Astrocyte (in vitro differentiated cells and primary cell): ENCODE results near the gene EOLA1. TPM values are rescaled to one million over a fixed set of nuclear protein-coding genes. Genes with fewer than 3 reads are reported as not detected.
A peak's percentile ranks its signal among the peaks of the same experiment; 100 is the strongest.
"Not testable (repeated sequence)": the region's sequence is repeated elsewhere in the genome, so short reads cannot be mapped to it uniquely, and the experiment has no call there.

ENCODE experiments used
- DNase-seq: peaks from one replicate; pipeline ENCODE4 v3.0.0-alpha.2; 2010; ENCODE audit warnings: low read depth
- FAIRE-seq: peaks from 2 replicates; lab custom pipeline; 2011; peaks lifted over from hg19 to GRCh38; lab: Jason Lieb, UNC
- H2AFZ ChIP-seq: 2 replicates; pipeline ENCODE4 v1.6.0; 2012; ENCODE audit warnings: low read depth, low read length, inconsistent platforms
- H3K27ac ChIP-seq: 2 replicates; pipeline ENCODE4 v1.5.1; 2011; ENCODE audit warnings: low read depth, low read length, inconsistent platforms
- H3K27me3 ChIP-seq: 2 replicates; pipeline ENCODE4 v1.6.0; 2011; ENCODE audit warnings: low read length, inconsistent platforms; ENCODE audit not compliant: insufficient read depth
- H3K36me3 ChIP-seq: 2 replicates; pipeline ENCODE4 v1.5.1; 2011; ENCODE audit warnings: low read length, inconsistent platforms; ENCODE audit not compliant: insufficient read depth
- H3K4me1 ChIP-seq: 2 replicates; pipeline ENCODE4 v1.5.1; 2011; ENCODE audit warnings: low read length, inconsistent platforms; ENCODE audit not compliant: insufficient read depth
- H3K4me2 ChIP-seq: 2 replicates; pipeline ENCODE4 v1.6.0; 2012; ENCODE audit warnings: low read length, inconsistent platforms
- H3K4me3 ChIP-seq: 2 replicates; pipeline ENCODE4 v1.5.1; 2011; ENCODE audit warnings: low read depth, mild to moderate bottlenecking, low read length, inconsistent platforms; ENCODE audit not compliant: insufficient read depth
- H3K79me2 ChIP-seq: 2 replicates; pipeline ENCODE4 v1.6.0; 2012; ENCODE audit warnings: mild to moderate bottlenecking, low read length, inconsistent platforms; ENCODE audit not compliant: insufficient read depth
- H3K9ac ChIP-seq: 2 replicates; pipeline ENCODE4 v1.6.0; 2012; ENCODE audit warnings: mild to moderate bottlenecking, low read length, inconsistent platforms
- H3K9me3 ChIP-seq: 2 replicates; pipeline ENCODE4 v1.5.1; 2012; ENCODE audit warnings: low read depth, mild to moderate bottlenecking, low read length, inconsistent platforms; ENCODE audit not compliant: insufficient read depth
- H4K20me1 ChIP-seq: 2 replicates; pipeline ENCODE4 v1.6.0; 2012; ENCODE audit warnings: low read length, inconsistent platforms; ENCODE audit not compliant: insufficient read depth
- H3K27ac Mint-ChIP-seq: one replicate; pipeline ENCODE4 v1.8.0; 2021; ENCODE audit warnings: mild to moderate bottlenecking, mixed read lengths; ENCODE audit not compliant: unreplicated experiment
- H3K27me3 Mint-ChIP-seq: one replicate; pipeline ENCODE4 v1.8.0; 2021; ENCODE audit warnings: low read depth, mixed read lengths; ENCODE audit not compliant: unreplicated experiment
- H3K36me3 Mint-ChIP-seq: one replicate; pipeline ENCODE4 v1.8.0; 2021; ENCODE audit warnings: low read depth, mixed read lengths; ENCODE audit not compliant: unreplicated experiment
- H3K4me1 Mint-ChIP-seq: one replicate; pipeline ENCODE4 v1.8.0; 2021; ENCODE audit warnings: low read depth, mixed read lengths; ENCODE audit not compliant: unreplicated experiment
- H3K4me3 Mint-ChIP-seq: one replicate; pipeline ENCODE4 v1.8.0; 2021; ENCODE audit warnings: mild to moderate bottlenecking, moderate library complexity, mixed read lengths; ENCODE audit not compliant: unreplicated experiment
- H3K9me3 Mint-ChIP-seq: one replicate; pipeline ENCODE4 v1.8.0; 2021; ENCODE audit warnings: mild to moderate bottlenecking, mixed read lengths; ENCODE audit not compliant: unreplicated experiment
- EZH2 ChIP-seq: IDR thresholded peaks from 2 replicates; pipeline ENCODE4 v1.6.1; 2012; ENCODE audit warnings: mild to moderate bottlenecking, low read length, inconsistent platforms; ENCODE audit not compliant: insufficient read depth
- total RNA-seq: library from RNA; stranded (reverse); gene quantifications from 2 replicates; pipeline ENCODE4 v1.2.1, GENCODE V29; 2021
- TF ChIP-seq, protein P1 (sequence below): IDR thresholded peaks from 2 replicates; pipeline ENCODE4 v1.5.1; 2011; ENCODE audit warnings: low read depth, mild to moderate bottlenecking, inconsistent platforms, low read length, moderate library complexity; ENCODE audit not compliant: insufficient read depth

The EOLA1 gene
- total RNA-seq, 1 donor from 2014 or later, result 13.6 TPM

DNA sequence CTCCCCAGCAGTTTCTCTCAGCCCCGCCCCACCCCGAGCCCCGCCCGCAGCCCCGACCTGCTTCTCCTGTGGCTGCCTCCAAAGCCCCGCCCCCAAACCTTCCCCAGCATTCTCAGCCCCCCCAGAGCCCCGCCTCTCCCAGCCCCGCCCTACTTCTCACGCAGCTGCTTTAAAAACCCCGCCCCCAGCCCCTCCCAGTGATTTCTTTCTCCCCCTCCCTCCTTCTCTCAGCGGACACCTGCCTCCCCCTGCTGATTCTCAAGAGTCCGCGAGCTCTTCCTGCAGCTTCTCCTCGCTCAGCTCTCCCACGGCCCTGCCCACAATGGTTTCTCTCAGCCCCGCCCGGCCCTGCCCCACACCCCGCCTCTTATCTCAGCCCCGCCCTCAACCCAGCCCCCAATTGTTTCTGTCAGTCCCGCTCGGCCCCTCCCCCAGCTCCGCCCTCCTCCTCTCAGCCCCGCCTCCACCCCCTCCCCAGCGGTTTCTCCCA, 636 bp upstream of the EOLA1 start:
- H3K27ac ChIP-seq, result peak overlapping the region; percentile 93
- no peaks in the 10 kb centered on the region for H3K9me3 ChIP-seq
- H3K79me2 ChIP-seq, result no peaks in the 10 kb centered on the region
- H2AFZ ChIP-seq, result no peak overlapping the region
- no peak for FAIRE-seq
- H3K36me3 Mint-ChIP-seq, result peaks cover 2% of the 10 kb centered on the region
- no peaks in the 10 kb centered on the region for H3K4me1 ChIP-seq
- no peaks in the 10 kb centered on the region for H3K27me3 Mint-ChIP-seq
- peak overlapping the region; percentile 75 for H3K4me3 ChIP-seq
- no peaks in the 10 kb centered on the region for H3K36me3 ChIP-seq
- TF ChIP-seq, protein P1, sequence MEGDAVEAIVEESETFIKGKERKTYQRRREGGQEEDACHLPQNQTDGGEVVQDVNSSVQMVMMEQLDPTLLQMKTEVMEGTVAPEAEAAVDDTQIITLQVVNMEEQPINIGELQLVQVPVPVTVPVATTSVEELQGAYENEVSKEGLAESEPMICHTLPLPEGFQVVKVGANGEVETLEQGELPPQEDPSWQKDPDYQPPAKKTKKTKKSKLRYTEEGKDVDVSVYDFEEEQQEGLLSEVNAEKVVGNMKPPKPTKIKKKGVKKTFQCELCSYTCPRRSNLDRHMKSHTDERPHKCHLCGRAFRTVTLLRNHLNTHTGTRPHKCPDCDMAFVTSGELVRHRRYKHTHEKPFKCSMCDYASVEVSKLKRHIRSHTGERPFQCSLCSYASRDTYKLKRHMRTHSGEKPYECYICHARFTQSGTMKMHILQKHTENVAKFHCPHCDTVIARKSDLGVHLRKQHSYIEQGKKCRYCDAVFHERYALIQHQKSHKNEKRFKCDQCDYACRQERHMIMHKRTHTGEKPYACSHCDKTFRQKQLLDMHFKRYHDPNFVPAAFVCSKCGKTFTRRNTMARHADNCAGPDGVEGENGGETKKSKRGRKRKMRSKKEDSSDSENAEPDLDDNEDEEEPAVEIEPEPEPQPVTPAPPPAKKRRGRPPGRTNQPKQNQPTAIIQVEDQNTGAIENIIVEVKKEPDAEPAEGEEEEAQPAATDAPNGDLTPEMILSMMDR, result no peak
- no peak for TF ChIP-seq EZH2
- peak overlapping the region; percentile 88 for H3K4me3 Mint-ChIP-seq
- H3K27me3 ChIP-seq, result no peaks in the 10 kb centered on the region
- H4K20me1 ChIP-seq, result no peaks in the 10 kb centered on the region
- peak overlapping the region; percentile 87 for H3K4me2 ChIP-seq
- no peaks in the 10 kb centered on the region for H3K9me3 Mint-ChIP-seq
- H3K27ac Mint-ChIP-seq, result peak overlapping the region; percentile 99
- DNase-seq, result no peak
- peak overlapping the region; percentile 90 for H3K9ac ChIP-seq
- no peaks in the 10 kb centered on the region for H3K4me1 Mint-ChIP-seq

DNA sequence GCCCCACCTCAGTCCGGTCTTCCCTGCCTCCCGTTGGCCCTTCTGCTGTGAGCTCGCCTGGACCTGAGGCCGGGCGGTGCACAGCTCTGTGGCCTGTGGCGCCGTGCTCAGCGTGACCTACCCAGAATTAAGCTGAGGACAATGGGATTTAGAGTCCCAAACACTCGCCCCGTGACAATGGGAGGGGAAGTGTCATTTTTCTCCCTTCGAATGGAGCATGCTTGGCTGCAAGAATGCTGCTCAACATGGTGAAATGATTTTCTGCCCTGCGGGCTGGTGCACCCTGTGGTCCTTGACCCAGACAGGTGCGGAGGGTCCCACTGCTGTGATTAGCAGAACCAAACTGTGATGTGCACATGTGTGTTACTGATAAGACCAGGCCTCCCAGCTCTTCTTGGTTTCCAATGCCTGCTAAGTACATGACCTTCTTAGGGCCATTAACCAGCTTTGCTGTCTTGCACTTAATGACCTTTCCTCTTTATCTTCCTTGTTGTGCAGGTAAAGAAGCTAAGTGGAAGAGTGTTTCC, 772 bp downstream of the EOLA1 start:
- Mint-ChIP-seq H3K36me3 (peaks cover 2% of the 10 kb centered on the region), H3K27ac (peak overlapping the region; percentile 83), H3K27me3 (no peaks in the 10 kb centered on the region), H3K4me3 (peak overlapping the region; percentile 88), H3K4me1 (no peaks in the 10 kb centered on the region), H3K9me3 (no peaks in the 10 kb centered on the region)
- FAIRE-seq (peak; percentile 93), DNase-seq (no peak)
- no peaks in the 10 kb centered on the region for H3K9me3 ChIP-seq
- no peak for TF ChIP-seq EZH2
- TF ChIP-seq, protein P1, result no peak
- no peaks in the 10 kb centered on the region for H3K27me3 ChIP-seq
- H3K4me3 ChIP-seq, result peak overlapping the region; percentile 75
- H3K79me2 ChIP-seq, result no peaks in the 10 kb centered on the region
- no peaks in the 10 kb centered on the region for H3K36me3 ChIP-seq
- H3K4me1 ChIP-seq, result no peaks in the 10 kb centered on the region
- H3K4me2 ChIP-seq, result peak overlapping the region; percentile 87
- H3K9ac ChIP-seq, result peak overlapping the region; percentile 90
- peak overlapping the region; percentile 93 for H3K27ac ChIP-seq
- no peaks in the 10 kb centered on the region for H4K20me1 ChIP-seq
- peak overlapping the region; percentile 82 for H2AFZ ChIP-seq

GRCh38 chrX:149545545-149546543, 5.0 kb downstream of the EOLA1 start:
- not testable (repeated sequence) for DNase-seq, H3K4me1 ChIP-seq, H3K79me2 ChIP-seq, H3K36me3 Mint-ChIP-seq, H3K4me1 Mint-ChIP-seq, H3K9ac ChIP-seq, H2AFZ ChIP-seq, H3K4me3 Mint-ChIP-seq, H4K20me1 ChIP-seq, H3K27ac Mint-ChIP-seq, H3K9me3 Mint-ChIP-seq, H3K27ac ChIP-seq, H3K36me3 ChIP-seq, H3K27me3 ChIP-seq, H3K9me3 ChIP-seq, H3K4me2 ChIP-seq, H3K27me3 Mint-ChIP-seq, H3K4me3 ChIP-seq
- peak; percentile 23 for FAIRE-seq

DNA sequence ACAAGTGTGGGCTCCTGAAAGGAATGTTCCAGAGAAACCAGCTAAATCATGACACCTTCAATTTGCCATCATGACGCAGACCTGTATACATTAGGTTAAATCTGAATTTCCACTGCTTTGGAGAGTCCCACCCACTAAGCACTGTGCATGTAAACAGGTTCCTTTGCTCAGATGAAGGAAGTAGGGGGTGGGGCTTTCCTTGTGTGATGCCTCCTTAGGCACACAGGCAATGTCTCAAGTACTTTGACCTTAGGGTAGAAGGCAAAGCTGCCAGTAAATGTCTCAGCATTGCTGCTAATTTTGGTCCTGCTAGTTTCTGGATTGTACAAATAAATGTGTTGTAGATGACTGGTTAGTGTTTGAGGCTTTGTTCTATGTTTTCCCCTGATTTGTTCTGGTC, 6.2 kb downstream of the EOLA1 start:
- not testable (repeated sequence) for H3K27ac Mint-ChIP-seq, H2AFZ ChIP-seq, DNase-seq, H3K4me3 Mint-ChIP-seq, H3K36me3 ChIP-seq, H3K4me1 ChIP-seq, H3K27me3 ChIP-seq, H3K9me3 ChIP-seq, H3K9ac ChIP-seq, H4K20me1 ChIP-seq, H3K27me3 Mint-ChIP-seq, H3K4me1 Mint-ChIP-seq, H3K9me3 Mint-ChIP-seq, H3K27ac ChIP-seq, H3K36me3 Mint-ChIP-seq, H3K79me2 ChIP-seq, H3K4me3 ChIP-seq, H3K4me2 ChIP-seq
- peak; percentile 41 for FAIRE-seq
